HepG2 (cell line): Measurements from ENCODE around the gene APC2. TPM values are rescaled to one million over a fixed set of nuclear protein-coding genes. Genes with fewer than 3 reads are reported as not detected.

Experiments
- ESRRA ChIP-seq: sonication (generic); formaldehyde crosslinking; IDR thresholded peaks from 2 replicates; pipeline ENCODE4 v1.5.1; 2020; ENCODE audit warnings: mild to moderate bottlenecking, low read depth, missing genetic modification reagents
- GABPA ChIP-seq, 2 experiments: IDR thresholded peaks; 2 replicates each; pipeline ENCODE4 v1.6.1; 2011 to 2016; ENCODE audit warnings: low read depth in 2 of 2, low read length in 1 of 2, missing biosample characterization in 1 of 2, missing genetic modification characterization in 1 of 2
- GLI4 ChIP-seq: sonication (generic); formaldehyde crosslinking; IDR thresholded peaks from 2 replicates; pipeline ENCODE4 v1.5.1; 2020; ENCODE audit warnings: missing genetic modification reagents, mild to moderate bottlenecking, moderate library complexity, borderline replicate concordance
- HMGA1 ChIP-seq: sonication (generic); formaldehyde crosslinking; conservative IDR thresholded peaks from 2 replicates; pipeline ENCODE4 v1.4.0; 2020; ENCODE audit warnings: missing genetic modification reagents
- HOXA3 ChIP-seq: sonication (generic); formaldehyde crosslinking; IDR thresholded peaks from 2 replicates; pipeline ENCODE4 v1.5.0; 2020; ENCODE audit warnings: missing genetic modification reagents
- JARID2 ChIP-seq: sonication (generic); formaldehyde crosslinking; IDR thresholded peaks from 2 replicates; pipeline ENCODE4 v1.8.1; 2023; ENCODE audit warnings: missing genetic modification reagents, inconsistent platforms; ENCODE audit not compliant: insufficient replicate concordance
- KMT2B ChIP-seq: IDR thresholded peaks from 2 replicates; pipeline ENCODE4 v1.6.1; 2016; ENCODE audit warnings: missing genetic modification reagents, missing compliant biosample characterization
- PAWR ChIP-seq: sonication (generic); formaldehyde crosslinking; IDR thresholded peaks from 2 replicates; pipeline ENCODE4 v1.4.0; 2020; ENCODE audit warnings: missing genetic modification reagents, mild to moderate bottlenecking, borderline replicate concordance
- PCBP1 ChIP-seq: fragments of 200-400 bp; formaldehyde crosslinking; IDR thresholded peaks from 2 replicates; pipeline ENCODE4 v1.6.1; 2017; ENCODE audit warnings: mild to moderate bottlenecking, low read depth, low read length, borderline replicate concordance
- PITX1 ChIP-seq: sonication (generic); formaldehyde crosslinking; IDR thresholded peaks from 2 replicates; pipeline ENCODE4 v1.5.1; 2020; ENCODE audit warnings: mild to moderate bottlenecking, missing genetic modification reagents
- RFX5 ChIP-seq: IDR thresholded peaks from 2 replicates; pipeline ENCODE4 v1.6.1; 2011; ENCODE audit warnings: low read depth, low read length, improper control_type of control experiment
- XRCC5 ChIP-seq: fragments of 200-400 bp; formaldehyde crosslinking; optimal IDR thresholded peaks from 2 replicates; pipeline ENCODE3; 2017; ENCODE audit warnings: mild to moderate bottlenecking, low read length
- ZFY ChIP-seq: sonication (generic); formaldehyde crosslinking; IDR thresholded peaks from 2 replicates; pipeline ENCODE4 v1.4.0; 2020; ENCODE audit warnings: missing genetic modification reagents
- ZNF101 ChIP-seq: sonication (generic); formaldehyde crosslinking; IDR thresholded peaks from 2 replicates; pipeline ENCODE4 v1.4.0; 2020; ENCODE audit warnings: mild to moderate bottlenecking, low read depth, missing genetic modification reagents, borderline replicate concordance
- ZNF598 ChIP-seq: sonication (generic); formaldehyde crosslinking; IDR thresholded peaks from 2 replicates; pipeline ENCODE4 v1.5.1; 2020; ENCODE audit warnings: mild to moderate bottlenecking, missing genetic modification reagents, borderline replicate concordance
- ZNF747 ChIP-seq: sonication (generic); formaldehyde crosslinking; IDR thresholded peaks from 2 replicates; pipeline ENCODE4 v1.8.1; 2023; ENCODE audit warnings: missing genetic modification reagents, mild to moderate bottlenecking, borderline replicate concordance
- polyA plus RNA-seq, 8 experiments: library from polyadenylated mRNA; depleted of rRNA in 3 of 8; stranded (reverse) in 7 of 8; unstranded in 1 of 8; fragments of >200 nt; fragmentation: Illumina TruSeq in 4 of 8; extraction: Trizol in 4 of 8; gene quantifications; 2 replicates each; pipeline versions ENCODE4 v1.2.1 to v1.2.3, GENCODE V29; 2011 to 2016; ENCODE audit warnings: low read depth in 4 of 8, missing spikeins in 1 of 8, mixed read lengths in 1 of 8; ENCODE audit not compliant: insufficient read depth in 1 of 8
- total RNA-seq, 5 experiments: library from RNA; depleted of rRNA; stranded (reverse); fragments of >200 nt; fragmentation: Illumina TruSeq; extraction: Trizol; gene quantifications; 2 replicates each; pipeline ENCODE4 v1.2.3, GENCODE V29; 2016; ENCODE audit warnings: low read depth in 1 of 5
- TF ChIP-seq, protein P1 (sequence below): sonication (generic); formaldehyde crosslinking; IDR thresholded peaks from 2 replicates; pipeline ENCODE4 v1.4.0; 2020; ENCODE audit warnings: missing genetic modification reagents
- TF ChIP-seq, protein P2 (sequence below): sonication (generic); formaldehyde crosslinking; IDR thresholded peaks from 2 replicates; pipeline ENCODE4 v1.9.0; 2022; ENCODE audit warnings: low read depth, missing genetic modification reagents
- TF ChIP-seq, protein P3 (sequence below): IDR thresholded peaks from 2 replicates; pipeline ENCODE4 v1.6.1; 2016; ENCODE audit warnings: missing compliant biosample characterization, missing genetic modification reagents, borderline replicate concordance
- TF ChIP-seq, protein P4 (sequence below): sonication (generic); formaldehyde crosslinking; IDR thresholded peaks from 2 replicates; pipeline ENCODE4 v1.4.0; 2020; ENCODE audit warnings: missing genetic modification reagents, mild to moderate bottlenecking, borderline replicate concordance
- TF ChIP-seq, protein P5 (sequence below): sonication (generic); formaldehyde crosslinking; IDR thresholded peaks from 2 replicates; pipeline ENCODE4 v1.4.0; 2020; ENCODE audit warnings: missing genetic modification reagents

Gene APC2
- total and polyA plus RNA-seq, 2 of the 13 experiments (the other 11 are each of a cell fraction or from before 2014, with no cell fraction given) = 0.08 to 0.22 TPM

DNA sequence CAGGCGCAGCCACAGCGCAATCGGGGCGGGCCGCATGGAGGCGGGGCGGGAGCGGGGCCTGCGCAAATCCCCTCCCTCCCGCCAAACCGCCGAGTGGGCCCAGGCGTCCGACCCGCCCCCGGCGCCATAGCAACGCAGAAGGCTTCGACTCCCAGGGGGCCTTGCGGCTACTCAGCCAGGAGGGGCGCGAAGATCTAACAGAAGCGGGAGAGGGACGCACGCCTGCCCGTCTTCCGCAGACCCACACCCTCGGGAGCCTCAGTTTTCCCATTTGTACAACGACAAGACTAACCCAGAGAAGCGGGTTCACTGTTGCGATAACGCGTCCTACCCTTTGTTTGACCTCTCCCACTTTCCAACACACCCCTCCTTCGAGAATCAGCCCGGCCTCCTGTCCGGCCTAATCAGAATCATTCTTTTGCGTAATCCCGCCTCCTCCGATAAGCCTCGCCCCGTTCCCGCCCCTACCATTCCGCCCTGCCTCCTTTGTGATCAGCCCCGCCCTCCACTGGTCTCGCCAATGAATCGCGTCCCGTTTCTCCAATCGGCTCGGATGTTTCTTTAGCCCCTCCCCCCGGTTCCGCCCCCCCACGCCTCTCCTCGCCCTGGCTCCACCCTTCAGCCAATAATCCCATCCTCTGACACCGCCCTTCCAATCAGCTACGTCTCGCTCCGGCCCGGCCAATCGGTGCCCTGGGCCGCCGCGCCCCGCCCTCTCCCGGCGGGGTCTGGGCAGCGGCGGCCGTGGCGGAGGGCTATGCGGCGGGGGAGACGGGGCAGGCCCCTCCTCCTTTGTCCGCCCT is 40.6 kb downstream of the APC2 start, which contains the start of gene PCSK4 (continued):
- TF ChIP-seq, protein P1, sequence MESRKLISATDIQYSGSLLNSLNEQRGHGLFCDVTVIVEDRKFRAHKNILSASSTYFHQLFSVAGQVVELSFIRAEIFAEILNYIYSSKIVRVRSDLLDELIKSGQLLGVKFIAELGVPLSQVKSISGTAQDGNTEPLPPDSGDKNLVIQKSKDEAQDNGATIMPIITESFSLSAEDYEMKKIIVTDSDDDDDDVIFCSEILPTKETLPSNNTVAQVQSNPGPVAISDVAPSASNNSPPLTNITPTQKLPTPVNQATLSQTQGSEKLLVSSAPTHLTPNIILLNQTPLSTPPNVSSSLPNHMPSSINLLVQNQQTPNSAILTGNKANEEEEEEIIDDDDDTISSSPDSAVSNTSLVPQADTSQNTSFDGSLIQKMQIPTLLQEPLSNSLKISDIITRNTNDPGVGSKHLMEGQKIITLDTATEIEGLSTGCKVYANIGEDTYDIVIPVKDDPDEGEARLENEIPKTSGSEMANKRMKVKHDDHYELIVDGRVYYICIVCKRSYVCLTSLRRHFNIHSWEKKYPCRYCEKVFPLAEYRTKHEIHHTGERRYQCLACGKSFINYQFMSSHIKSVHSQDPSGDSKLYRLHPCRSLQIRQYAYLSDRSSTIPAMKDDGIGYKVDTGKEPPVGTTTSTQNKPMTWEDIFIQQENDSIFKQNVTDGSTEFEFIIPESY (CRISPR knock-in tag) = no peak
- TF ChIP-seq ZNF598 (CRISPR knock-in tag) = no peak
- TF ChIP-seq ZNF101 (CRISPR knock-in tag) = no peak
- no peak; the same call in 1 of the 2 replicates for TF ChIP-seq HOXA3 (CRISPR knock-in tag)
- TF ChIP-seq, protein P2, sequence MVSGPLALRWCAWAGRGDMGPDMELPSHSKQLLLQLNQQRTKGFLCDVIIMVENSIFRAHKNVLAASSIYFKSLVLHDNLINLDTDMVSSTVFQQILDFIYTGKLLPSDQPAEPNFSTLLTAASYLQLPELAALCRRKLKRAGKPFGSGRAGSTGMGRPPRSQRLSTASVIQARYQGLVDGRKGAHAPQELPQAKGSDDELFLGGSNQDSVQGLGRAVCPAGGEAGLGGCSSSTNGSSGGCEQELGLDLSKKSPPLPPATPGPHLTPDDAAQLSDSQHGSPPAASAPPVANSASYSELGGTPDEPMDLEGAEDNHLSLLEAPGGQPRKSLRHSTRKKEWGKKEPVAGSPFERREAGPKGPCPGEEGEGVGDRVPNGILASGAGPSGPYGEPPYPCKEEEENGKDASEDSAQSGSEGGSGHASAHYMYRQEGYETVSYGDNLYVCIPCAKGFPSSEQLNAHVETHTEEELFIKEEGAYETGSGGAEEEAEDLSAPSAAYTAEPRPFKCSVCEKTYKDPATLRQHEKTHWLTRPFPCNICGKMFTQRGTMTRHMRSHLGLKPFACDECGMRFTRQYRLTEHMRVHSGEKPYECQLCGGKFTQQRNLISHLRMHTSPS (CRISPR knock-in tag) = no peak
- TF ChIP-seq, protein P3, sequence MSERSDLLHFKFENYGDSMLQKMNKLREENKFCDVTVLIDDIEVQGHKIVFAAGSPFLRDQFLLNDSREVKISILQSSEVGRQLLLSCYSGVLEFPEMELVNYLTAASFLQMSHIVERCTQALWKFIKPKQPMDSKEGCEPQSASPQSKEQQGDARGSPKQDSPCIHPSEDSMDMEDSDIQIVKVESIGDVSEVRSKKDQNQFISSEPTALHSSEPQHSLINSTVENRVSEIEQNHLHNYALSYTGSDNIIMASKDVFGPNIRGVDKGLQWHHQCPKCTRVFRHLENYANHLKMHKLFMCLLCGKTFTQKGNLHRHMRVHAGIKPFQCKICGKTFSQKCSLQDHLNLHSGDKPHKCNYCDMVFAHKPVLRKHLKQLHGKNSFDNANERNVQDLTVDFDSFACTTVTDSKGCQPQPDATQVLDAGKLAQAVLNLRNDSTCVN = no peak
- TF ChIP-seq, protein P4, sequence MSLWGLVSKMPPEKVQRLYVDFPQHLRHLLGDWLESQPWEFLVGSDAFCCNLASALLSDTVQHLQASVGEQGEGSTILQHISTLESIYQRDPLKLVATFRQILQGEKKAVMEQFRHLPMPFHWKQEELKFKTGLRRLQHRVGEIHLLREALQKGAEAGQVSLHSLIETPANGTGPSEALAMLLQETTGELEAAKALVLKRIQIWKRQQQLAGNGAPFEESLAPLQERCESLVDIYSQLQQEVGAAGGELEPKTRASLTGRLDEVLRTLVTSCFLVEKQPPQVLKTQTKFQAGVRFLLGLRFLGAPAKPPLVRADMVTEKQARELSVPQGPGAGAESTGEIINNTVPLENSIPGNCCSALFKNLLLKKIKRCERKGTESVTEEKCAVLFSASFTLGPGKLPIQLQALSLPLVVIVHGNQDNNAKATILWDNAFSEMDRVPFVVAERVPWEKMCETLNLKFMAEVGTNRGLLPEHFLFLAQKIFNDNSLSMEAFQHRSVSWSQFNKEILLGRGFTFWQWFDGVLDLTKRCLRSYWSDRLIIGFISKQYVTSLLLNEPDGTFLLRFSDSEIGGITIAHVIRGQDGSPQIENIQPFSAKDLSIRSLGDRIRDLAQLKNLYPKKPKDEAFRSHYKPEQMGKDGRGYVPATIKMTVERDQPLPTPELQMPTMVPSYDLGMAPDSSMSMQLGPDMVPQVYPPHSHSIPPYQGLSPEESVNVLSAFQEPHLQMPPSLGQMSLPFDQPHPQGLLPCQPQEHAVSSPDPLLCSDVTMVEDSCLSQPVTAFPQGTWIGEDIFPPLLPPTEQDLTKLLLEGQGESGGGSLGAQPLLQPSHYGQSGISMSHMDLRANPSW (CRISPR knock-in tag) = no peak
- TF ChIP-seq, protein P5, sequence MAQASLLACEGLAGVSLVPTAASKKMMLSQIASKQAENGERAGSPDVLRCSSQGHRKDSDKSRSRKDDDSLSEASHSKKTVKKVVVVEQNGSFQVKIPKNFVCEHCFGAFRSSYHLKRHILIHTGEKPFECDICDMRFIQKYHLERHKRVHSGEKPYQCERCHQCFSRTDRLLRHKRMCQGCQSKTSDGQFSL (CRISPR knock-in tag) = no peak
- no peak for TF ChIP-seq GLI4
- peak; percentile 59; the same call in 1 of the 2 replicates for TF ChIP-seq PITX1 (CRISPR knock-in tag)
- TF ChIP-seq RFX5 = 0 out of 2 replicates have a peak, but pooled peaks have one; percentile 9
- no peak for TF ChIP-seq PAWR (CRISPR knock-in tag)
- no peak for TF ChIP-seq GABPA (IDR thresholded peaks at IDR 0.05; ENCODE audit: low read depth, low read length)
- TF ChIP-seq GABPA (CRISPR knock-in tag; IDR thresholded peaks at IDR 0.05; ENCODE audit: low read depth) = 0 out of 2 replicates have a peak, but pooled peaks have one; percentile 12
- no peak; the same call in 1 of the 2 replicates for TF ChIP-seq ZFY (CRISPR knock-in tag)
- no peak for TF ChIP-seq KMT2B (CRISPR knock-in tag)
- peak; percentile 56 for TF ChIP-seq XRCC5
- no peak for TF ChIP-seq PCBP1
- no peak for TF ChIP-seq ZNF747 (CRISPR knock-in tag)
- TF ChIP-seq HMGA1 (CRISPR knock-in tag) = no peak
- no peak for TF ChIP-seq JARID2 (CRISPR knock-in tag)
- TF ChIP-seq ESRRA = no peak; the same call in 1 of the 2 replicates
